Activated gamma-delta T cell (primary cell): ENCODE data around the gene PDZK1.
"Not testable (repeated sequence)": the region's sequence is repeated elsewhere in the genome, so short reads cannot be mapped to it uniquely, and the experiment has no call there.

Experiments used
- DNase-seq: peaks from one replicate; lab custom pipeline; 2025; lab: John Stamatoyannopoulos, UW

PDZK1 gene

DNA sequence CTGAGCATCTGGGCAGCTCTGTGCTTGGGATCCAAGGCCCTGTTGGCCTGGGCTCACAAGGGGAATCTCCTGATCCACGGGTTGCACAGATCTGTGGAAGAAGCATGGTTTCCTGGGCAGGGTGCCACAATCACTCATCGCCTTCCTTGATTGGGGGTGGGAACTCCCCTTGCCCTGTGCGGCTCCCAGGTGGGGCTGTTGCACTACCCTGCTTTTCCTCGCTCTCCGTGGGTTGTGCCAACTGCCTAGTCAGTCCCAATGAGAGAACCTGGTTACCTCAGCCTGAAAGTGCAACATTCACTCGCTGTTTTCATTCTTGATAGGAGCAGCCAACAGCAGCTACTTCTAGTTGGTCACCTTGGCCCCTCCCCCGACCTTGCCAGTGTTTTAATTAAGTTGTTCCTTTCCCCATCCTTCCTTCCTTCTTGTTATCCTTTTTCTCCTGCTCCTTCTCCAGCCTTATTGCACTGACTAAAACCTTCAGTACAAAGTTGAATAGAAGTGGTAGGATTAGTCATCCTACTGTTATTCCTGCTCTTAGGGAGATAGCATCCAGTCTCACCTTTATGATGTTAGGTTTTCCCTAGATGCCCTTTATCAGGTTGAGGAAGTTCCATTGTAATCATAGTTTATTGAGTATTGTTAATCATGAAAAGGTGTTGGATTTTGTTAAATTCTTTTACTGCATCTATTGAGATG lies 50.8 kb downstream of the PDZK1 start:
- DNase-seq: not testable (repeated sequence)

DNA sequence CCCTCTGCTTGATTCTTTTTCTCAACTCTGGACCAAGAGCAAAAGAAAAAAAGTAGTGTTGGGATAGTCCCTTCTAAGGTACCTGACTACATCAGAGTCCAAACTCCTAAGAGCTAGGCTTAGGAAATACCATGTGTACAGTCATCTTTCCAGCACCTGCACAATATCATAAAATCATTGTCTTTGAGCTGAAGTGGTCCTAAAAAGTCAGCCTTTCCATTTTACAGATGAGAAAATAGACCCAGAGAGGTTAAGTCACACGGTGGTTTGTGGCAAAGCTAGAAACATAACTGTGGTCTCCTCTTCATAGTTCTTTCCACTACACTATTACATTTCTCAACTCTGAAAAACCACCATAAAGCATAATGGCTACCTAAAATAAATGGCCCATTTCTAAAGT lies 63.2 kb downstream of the PDZK1 start:
- not testable (repeated sequence) for DNase-seq

DNA sequence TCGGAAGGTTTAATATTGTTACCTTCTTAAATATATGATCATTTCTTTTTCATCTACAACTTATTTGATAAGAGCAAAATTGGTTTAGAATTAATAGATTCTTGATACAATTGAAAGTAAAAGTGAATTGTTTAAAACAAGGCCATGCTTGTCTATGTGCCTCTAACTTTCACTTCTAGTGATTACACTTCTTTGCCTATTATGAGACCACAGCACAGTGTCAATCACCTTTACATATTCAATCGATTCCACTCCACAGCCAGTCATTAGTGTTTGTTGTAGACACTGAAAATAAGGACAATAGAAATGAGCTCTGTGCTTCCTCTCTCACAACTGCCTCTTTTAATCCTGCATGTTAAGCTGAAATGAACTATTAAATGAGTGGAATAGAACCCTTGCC lies 65.3 kb downstream of the PDZK1 start:
- not testable (repeated sequence) for DNase-seq

DNA sequence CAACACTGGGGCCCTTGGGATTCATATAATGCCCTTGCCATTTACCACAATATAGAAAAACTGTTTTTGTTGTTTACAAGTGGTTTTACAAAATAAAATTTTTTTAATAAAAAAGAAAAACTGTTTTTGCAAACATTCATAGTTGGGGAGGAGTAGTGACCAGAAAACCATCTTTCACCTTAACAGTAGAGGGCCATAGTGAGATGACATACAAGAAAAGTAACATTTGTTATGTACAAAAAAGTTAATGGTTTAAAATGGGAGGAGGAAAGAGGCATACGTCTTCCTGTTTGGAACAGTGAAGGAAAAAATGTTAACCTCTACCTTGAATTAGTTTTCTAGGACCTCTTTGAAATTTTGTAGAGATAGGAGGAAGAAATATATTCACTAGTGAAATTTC lies 70.9 kb downstream of the PDZK1 start:
- not testable (repeated sequence) for DNase-seq

DNA sequence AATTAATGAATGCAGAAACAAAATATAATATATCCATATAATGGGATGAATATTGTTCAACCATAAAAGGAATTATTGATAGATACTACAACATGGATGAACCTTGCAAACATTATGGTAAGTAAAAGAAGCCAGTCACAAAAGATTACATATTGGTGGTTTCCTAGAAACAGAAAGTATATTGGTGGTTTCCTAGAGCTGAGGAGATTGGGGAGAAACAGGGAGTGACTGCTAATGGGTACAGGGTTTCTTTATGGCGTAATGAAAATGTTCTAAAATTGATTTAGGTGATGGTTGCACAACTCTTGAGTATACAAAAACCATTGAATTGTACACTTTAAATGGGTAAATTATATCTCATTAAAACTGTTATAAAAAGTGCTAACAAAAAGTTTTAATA lies 85.0 kb downstream of the PDZK1 start:
- DNase-seq: not testable (repeated sequence)
